HG03432 (cell line): ENCODE data around the gene UNC119.
A peak's percentile ranks its signal among the peaks of the same experiment; 100 is the strongest.

ENCODE experiments used
- ATAC-seq: cut with Tn5 transposase; IDR thresholded peaks from one replicate; pipeline ENCODE4 v1.9.1; 2021; ENCODE audit warnings: mild to moderate bottlenecking, moderate library complexity; ENCODE audit not compliant: unreplicated experiment

UNC119 gene

DNA sequence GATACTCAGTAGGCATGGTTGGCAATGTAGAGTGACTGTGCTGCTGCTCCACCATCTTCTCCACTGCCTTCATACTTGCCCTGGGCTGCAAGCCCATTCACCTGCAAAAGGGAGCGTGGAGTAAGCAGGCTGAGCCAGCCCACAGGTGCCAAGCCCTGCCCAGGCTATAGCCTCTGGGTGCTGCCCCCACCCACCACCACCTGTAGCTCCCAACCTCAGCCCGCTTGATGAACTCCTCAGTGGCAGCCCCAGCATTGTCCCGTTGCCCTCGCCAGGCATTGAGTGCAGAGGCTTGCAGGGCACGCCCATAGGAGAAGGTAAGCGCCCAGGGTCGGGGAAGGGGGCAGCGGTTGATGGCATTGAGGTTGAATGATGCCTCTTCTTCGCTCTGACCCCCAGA lies 21.1 kb upstream of the UNC119 start:
- no peak for ATAC-seq

- no peak for ATAC-seq
Observed at GRCh38 chr17:28573040-28573380, 20.6 kb upstream of the UNC119 start.

DNA sequence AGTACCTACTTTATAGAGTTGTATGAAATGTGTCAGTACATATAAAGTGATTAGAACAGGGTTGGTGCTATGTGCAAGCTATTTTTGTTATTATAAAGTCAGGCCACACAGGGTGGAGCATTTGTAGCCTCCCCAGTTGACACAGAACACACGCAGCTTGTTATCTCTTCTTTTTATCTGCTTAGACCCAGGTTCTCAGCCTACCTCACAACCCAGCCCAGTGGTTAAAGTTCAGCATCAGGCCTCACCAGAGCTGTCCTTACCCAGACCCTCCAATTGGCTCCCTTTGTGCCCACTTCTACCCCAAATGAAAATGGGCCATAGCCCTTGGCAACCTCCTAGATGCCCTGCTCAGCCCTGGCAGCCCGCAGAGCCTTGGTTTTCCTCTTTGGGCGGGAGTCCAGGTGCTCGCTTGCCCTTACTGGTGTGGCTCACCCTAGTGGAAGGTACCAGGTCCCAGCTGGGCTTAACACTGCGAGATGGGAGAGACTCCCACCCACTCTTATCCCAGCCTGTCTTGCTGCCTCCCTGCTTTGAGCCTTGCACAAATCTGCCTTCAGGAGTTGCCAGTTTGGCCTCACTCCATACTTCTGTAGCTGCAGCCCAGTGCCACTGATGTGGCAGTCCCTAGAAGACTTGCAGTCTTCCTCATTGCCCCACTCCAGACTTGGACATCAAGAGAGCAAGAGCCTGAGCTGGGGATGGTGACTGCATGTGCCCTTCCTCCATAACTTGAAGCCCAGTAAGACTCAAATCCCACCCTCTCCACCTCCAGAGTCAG lies 20.0 kb upstream of the UNC119 start:
- no peak for ATAC-seq

DNA sequence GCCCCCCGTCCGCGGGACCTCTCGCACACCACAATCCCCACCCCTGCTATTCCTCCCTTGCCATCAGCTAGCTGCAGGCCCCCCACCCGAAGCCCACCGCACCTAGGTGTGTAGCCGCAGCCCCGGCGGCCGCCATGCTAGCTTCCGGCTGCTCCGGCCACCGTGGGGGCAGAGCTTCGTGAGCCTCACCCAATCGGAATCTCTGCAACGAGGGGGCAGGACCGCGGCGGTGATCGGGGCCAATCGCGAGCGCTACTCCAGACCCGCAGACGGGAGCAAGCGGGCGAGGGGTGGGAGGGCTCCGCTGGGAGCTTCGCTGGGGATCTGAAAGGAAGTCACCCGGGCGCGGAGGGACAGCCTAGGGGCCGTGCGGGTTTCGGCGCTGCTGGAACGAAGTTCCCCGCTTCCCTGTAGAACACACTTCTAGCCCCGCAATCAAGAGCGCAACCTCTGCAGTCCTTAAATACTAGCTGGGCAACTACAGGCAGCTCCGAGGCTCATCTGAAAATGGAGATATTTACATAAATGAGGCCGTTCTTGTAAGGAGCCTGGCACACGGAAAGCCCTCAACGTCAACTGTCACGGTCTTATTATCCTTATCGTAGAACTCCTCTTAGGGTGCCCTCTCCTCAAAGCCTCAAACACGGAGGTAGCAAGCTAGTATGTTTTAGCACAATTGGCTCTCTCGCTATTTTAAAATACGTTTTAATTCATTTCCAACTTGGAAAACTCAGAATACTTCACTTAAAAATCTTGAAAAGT lies 19.1 kb upstream of the UNC119 start, which contains the start of gene PIGS:
Gene PIGS, minus strand, starts transcription at position 164 of the 762 bp plus-strand sequence. Its CDS starts 28 bp downstream, at position 136.
- ATAC-seq: peak; percentile 81

DNA sequence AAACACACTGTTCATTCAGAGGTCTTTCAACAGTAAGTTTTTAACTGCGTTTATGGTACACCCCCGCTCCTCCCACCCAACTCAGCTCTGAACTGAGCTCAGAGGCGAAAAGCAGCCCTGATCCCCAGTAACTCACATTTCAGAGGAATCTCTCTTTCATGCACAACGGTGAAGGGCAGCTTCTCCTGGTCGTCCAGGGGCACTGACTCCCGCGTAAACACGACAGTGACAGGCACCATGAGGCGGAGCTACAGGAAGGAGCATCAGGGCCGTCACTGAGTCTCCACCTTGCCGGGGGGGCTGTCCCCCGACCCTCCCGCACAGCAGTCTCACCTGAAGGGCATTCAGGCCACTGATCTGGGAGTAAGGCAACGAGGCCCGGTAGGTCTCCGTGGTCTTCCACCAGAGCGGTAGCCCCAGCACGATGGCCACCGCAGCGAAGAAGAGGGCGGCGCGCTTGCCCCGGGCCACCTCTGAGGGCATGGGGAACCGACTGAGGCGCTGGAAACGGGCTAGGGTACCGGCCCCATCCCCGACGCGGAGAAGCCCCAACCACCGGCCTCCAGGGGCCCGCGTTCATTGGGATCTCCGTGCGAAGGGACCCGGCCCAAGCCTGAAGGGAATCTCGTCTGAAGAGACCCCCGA lies 18.4 kb upstream of the UNC119 start:
- ATAC-seq: peak; percentile 31

DNA sequence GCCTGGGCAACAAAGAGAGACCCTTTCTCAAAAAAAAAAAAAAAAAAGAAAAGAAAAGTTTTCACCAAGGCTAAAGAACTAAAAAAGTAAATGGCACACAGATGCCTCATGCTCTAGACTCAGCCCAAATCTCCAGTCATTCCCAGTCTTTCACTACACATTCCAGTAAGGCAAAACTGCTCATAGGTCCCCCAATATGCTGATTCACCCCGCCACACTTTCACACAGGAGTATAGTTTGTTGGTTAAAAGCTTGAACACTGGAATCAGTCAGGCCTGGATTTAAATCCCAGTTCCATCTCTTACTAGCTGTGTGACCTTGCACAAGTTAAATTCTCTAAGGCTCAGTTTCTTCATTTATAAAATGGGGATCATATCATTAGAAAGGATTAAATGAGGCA lies 17.0 kb upstream of the UNC119 start:
- no peak for ATAC-seq

DNA sequence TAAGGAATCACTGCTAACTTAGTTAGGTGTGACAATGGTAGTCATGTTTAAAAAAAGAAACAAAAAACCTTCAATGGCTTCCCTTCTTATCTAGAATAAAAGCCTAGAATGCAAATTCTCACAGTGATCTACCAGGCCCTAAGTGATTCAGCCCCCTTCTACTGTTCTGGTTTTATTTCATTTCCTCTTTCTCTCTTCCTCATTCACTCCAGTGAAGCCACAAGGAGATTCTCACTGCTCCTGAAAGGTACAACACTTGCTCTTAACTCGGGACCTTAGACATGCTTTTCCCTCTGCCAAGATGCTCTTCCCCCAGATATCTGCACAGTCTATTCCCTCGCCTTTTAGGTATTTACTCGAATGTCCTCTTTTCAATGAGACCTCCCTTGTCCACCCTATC lies 15.2 kb upstream of the UNC119 start:
- ATAC-seq: no peak

DNA sequence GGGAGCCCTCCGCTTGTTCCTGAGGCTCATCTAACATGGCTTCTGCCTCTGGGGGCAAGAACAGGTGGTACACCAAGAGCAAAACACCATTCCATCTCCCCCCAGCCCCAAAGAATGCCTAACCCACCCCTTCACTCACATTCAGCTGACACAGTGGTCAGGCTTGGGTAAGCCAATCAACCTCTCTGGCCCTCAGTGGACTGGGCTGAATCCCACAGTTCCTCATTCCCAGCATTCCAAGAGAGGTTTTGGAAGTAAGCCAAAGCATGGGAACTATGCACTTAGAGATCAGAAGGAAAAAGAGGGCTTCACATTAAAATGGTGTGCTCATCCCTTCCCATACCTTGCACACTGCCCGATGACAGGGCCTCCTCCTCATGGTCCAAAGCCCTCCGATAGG lies 11.1 kb upstream of the UNC119 start:
- ATAC-seq: no peak

DNA sequence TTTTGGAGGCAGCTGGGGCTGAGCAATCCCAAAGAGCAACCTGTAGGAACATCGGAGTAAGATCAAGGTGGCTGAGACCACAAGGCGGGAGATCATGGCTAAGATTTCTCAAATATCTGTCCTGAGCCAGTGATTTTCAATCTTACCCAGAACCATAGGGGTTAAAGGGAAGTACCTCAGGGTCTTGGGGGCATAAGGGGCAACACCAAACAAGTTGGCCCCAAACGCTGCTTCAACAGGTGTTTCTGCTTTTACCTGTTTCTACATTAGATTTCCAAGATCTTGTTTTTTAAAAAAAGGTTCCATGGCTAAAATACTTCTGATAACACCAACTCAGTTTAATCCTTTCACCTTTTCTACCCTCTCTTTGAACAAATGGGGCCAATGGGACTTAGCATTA lies 2.6 kb upstream of the UNC119 start:
- ATAC-seq: no peak

GRCh38 chr17:28554565-28554964 lies 2.1 kb upstream of the UNC119 start:
- ATAC-seq: no peak

DNA sequence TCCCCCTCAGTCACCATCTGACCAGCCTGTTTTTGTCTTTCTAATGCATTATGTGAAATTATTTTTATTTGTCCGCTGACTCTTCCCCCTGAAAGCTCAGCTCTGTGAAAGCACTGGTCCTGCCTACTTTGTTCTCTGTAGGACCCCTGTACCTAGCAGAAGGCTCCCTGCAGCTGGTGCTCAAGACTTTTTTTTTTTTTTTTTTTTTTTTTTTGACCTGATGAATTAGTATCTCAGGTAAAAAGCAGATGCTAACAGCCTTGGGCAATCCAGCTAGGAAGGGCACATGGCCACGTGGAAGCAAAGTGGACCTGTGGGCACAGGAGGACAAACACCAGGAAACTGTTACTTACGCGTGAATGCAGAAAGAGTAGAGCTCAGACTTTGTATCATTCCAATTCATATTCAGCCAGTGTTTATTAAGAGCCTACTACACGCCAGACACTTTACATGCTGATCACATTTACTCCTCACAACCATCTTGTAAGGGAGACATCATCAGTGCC lies 629 bp upstream of the UNC119 start:
- no peak for ATAC-seq

GRCh38 chr17:28551421-28552175 lies 826 bp downstream of the UNC119 start:
- no peak for ATAC-seq

- ATAC-seq: no peak
Observed at GRCh38 chr17:28550858-28551257, 1.6 kb downstream of the UNC119 start.

DNA sequence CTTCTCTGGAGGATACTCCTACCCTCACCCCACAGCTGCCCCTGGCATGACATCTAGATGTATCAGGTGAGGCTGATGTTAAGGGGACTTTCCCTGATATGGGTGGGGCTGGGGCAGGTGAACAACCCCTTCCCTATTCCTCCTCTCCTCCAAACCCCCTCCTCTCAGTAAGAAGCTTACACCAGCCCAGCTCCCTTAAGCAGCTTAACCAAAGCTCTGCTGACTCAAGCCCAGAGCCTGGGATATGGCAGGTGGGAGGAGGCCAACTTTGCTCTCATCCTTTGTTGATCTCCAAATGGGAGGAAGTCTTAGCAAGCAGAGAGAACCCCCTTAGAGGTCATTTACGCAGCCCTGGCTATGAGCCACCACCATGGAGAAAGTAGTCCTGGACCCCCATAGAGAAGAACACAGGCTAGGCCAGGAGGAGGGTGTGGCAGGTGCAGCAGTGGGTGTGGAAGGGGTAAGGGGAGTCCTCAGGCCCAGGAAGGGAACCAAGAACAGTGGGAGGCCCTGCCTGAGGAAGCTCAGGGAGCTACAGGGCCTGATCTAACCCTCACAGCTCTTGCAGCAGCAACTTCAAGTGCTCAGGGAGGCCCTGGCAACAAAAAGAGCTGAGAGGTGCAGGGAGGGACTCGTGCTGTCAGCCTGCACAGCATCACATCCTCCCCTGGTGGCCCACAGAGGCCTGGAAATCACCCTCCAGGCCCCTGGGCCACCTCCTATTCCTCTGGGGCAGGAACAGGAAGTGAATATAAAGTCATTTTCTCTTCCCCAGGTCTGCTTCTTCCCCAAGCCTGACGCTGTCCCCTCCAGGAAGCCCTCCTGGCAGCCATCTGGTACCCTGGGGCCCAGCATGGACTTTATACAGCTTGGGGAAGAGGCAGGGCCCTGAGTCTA lies 2.9 kb downstream of the UNC119 start:
- ATAC-seq: peak; percentile 46

GRCh38 chr17:28548417-28549130 lies 3.9 kb downstream of the UNC119 start:
- ATAC-seq: no peak

DNA sequence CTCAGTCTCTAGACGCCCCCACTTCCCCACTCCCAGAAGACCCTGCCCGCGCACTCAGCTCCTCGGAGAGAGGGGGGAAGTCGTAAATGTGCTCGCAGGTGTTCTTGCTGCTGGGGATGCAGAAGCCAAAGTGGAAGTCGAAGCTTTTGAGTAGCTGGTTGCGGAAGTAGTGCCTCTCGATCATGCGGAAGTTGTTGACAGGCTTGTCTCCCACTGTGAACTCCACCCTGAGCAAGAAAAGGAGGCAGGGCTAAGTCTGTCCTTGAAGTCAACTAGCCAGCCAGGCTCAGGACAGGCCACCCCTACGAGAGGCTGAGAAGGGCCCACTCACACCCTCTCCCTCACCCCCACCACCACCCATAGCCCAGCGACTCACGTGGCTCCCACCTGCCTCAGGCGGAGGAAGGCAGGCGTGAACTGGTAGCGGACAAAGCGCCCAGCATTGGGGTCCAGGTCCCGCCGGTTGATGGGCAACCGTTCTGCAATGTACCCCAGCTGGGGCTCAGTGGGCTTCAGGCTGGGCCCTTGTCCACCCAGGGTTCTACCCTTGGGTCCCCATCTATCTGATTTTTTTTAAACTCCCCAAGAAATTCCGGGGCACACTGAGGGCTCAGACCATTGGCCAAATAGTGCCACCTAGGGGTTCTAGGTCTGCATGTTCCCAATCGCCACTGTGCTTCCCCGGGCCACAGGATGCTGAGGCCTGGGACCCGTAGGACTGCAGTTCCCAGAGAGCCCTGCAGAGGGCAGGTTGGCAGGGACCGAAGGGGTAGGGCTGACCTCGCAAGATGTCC lies 4.6 kb downstream of the UNC119 start:
- ATAC-seq: no peak

DNA sequence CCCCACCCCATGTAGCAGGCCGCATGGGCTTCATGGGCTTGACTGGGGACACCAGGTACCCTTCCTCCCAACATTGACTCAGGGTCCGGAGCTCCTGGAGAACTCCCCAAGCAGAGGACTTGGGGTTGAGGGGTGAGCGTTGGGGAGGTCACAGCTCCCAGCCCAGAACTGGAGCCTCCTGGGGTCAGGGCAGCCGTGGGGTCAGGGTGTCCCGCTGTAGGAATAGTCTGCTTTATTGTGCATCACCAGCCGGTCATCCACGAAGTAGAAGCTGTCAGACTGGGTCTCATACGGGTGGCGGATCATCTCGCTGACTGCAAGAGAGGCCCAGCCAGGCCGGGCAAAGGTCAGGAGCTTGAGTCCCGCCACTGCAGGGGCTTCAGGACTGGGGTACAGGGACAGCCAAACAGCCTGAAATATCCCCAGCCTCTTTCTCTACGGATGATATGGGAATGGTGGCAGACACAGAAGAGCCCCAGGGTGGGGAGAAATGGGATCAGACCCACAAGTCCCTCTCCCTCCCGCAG lies 5.3 kb downstream of the UNC119 start:
- no peak for ATAC-seq

DNA sequence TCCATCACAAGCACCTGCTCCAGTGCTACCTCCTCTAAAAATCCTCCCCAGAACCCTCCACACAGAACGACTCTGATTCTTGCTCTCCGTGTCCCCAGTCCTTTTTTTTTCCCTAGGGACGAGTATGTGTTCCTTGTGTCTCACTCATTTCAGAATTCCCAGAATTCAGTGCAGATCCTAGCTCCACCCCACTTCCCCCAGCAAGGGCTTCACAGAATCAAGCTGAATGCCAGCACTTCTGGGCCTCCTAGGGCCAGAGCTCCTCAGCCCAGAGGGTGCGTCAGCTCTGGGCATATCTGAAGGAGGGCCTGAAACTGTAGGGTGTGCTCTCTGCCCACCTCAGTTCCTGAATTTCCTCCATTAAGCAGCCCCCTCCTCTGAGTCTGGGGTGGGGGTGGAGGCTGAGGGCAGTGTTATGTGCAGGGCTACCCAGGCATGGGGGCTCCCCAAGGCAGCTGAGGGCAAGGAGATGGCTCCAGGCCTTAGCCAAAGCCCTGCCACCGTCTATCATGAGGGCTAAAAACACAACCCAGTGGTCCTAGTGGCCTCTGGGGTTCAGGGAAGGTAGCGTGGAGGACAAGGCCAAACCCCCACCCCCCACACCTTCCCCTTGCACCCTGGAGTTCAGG lies 6.5 kb downstream of the UNC119 start:
- no peak for ATAC-seq
